Loucy (cell line): ENCODE results near the gene MRPS27.

ENCODE experiments used
- H2AFZ ChIP-seq: fragments of 200-600 bp; sonication (generic); 2 replicates; pipeline ENCODE4 v1.6.0; 2016; ENCODE audit warnings: antibody characterized with exemption, mild to moderate bottlenecking, low read length, moderate library complexity
- H3F3A ChIP-seq: fragments of 200-600 bp; 2 replicates; pipeline ENCODE4 v1.6.0; 2016; ENCODE audit warnings: antibody characterized with exemption, low read depth, mild to moderate bottlenecking
- H3K27me3 ChIP-seq: fragments of 200-600 bp; sonication (generic); 2 replicates; pipeline ENCODE4 v1.6.1; 2014; ENCODE audit warnings: low read length, mild to moderate bottlenecking; ENCODE audit not compliant: insufficient read depth, poor library complexity, severe bottlenecking
- H3K36me3 ChIP-seq: fragments of 200-600 bp; sonication (generic); 2 replicates; pipeline ENCODE4 v1.6.1; 2016; ENCODE audit warnings: low read length; ENCODE audit not compliant: insufficient read depth
- H3K4me1 ChIP-seq: fragments of 200-600 bp; sonication (generic); 2 replicates; pipeline ENCODE4 v1.5.1; 2014; ENCODE audit warnings: low read length, mild to moderate bottlenecking; ENCODE audit not compliant: insufficient read depth, poor library complexity, severe bottlenecking
- H3K4me2 ChIP-seq: fragments of 200-600 bp; sonication (generic); 2 replicates; pipeline ENCODE4 v1.6.0; 2014; ENCODE audit warnings: antibody characterized with exemption, low read length, low read depth, mild to moderate bottlenecking; ENCODE audit not compliant: poor library complexity, severe bottlenecking
- H3K4me3 ChIP-seq: fragments of 200-600 bp; sonication (generic); 2 replicates; pipeline ENCODE4 v1.5.1; 2014; ENCODE audit warnings: low read length, mild to moderate bottlenecking, mixed read lengths; ENCODE audit not compliant: poor library complexity, severe bottlenecking
- H3K79me2 ChIP-seq: fragments of 200-600 bp; sonication (generic); 2 replicates; pipeline ENCODE4 v1.6.1; 2014; ENCODE audit warnings: low read length; ENCODE audit not compliant: insufficient read depth
- H3K9ac ChIP-seq: fragments of 200-600 bp; sonication (generic); 2 replicates; pipeline ENCODE4 v1.6.0; 2014; ENCODE audit warnings: mild to moderate bottlenecking, low read depth, low read length, moderate library complexity; ENCODE audit not compliant: poor library complexity, severe bottlenecking
- H3K9me2 ChIP-seq: fragments of 200-600 bp; sonication (generic); replicated peaks from 2 replicates; pipeline ENCODE4 v1.6.1; 2016; ENCODE audit warnings: low read depth, low read length, mixed read lengths
- H3K9me3 ChIP-seq: fragments of 200-600 bp; sonication (generic); 2 replicates; pipeline ENCODE4 v1.6.1; 2014; ENCODE audit warnings: mild to moderate bottlenecking, antibody characterized with exemption, low read length, low read depth; ENCODE audit not compliant: insufficient read depth
- H4K20me1 ChIP-seq: fragments of 200-600 bp; sonication (generic); 2 replicates; pipeline ENCODE4 v1.6.0; 2014; ENCODE audit warnings: antibody characterized with exemption, low read length, mild to moderate bottlenecking; ENCODE audit not compliant: insufficient read depth, poor library complexity, severe bottlenecking
- EZH2phosphoT487 ChIP-seq: fragments of 200-600 bp; IDR thresholded peaks from 2 replicates; pipeline ENCODE4 v1.6.1; 2018; ENCODE audit warnings: antibody characterized with exemption, mild to moderate bottlenecking, moderate library complexity, borderline replicate concordance
- TF ChIP-seq, protein P1 (sequence below): fragments of 200-600 bp; sonication (generic); conservative IDR thresholded peaks from 2 replicates; pipeline ENCODE4 v1.5.1; 2014; ENCODE audit warnings: mild to moderate bottlenecking, antibody characterized with exemption, low read length

Gene MRPS27

DNA sequence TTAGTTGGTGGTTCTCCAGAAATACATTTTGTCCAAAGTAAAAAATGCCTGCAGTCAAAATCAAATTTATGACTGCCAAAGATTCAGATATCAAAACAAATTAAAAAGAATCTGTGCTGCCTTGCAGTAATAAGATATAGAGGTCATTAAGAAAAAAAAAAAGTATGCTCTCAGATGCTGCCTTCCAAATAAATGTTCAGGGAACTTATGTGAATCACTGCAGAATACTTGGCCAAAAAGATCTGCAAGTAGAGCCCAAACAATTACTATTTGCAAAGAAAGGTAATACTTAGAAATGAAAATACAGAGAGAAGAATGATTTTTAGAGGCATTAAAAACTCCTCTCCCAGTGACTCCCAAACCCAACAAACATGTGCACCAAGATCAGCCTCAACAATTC lies 52.4 kb downstream of the MRPS27 start:
- Histone ChIP-seq H3K79me2 (peaks cover 10% of the 10 kb centered on the region), H3K9me2 (no peaks in the 10 kb centered on the region), H3K36me3 (no peaks in the 10 kb centered on the region), H3K4me3 (no peak overlapping the region), H3K9ac (no peak overlapping the region), H3K9me3 (no peaks in the 10 kb centered on the region), H4K20me1 (no peaks in the 10 kb centered on the region), H3K27me3 (no peaks in the 10 kb centered on the region), H3K4me2 (no peak overlapping the region), H2AFZ (no peak overlapping the region), H3F3A (no peaks in the 10 kb centered on the region), H3K4me1 (peaks cover 12% of the 10 kb centered on the region)
- TF ChIP-seq, protein P1, sequence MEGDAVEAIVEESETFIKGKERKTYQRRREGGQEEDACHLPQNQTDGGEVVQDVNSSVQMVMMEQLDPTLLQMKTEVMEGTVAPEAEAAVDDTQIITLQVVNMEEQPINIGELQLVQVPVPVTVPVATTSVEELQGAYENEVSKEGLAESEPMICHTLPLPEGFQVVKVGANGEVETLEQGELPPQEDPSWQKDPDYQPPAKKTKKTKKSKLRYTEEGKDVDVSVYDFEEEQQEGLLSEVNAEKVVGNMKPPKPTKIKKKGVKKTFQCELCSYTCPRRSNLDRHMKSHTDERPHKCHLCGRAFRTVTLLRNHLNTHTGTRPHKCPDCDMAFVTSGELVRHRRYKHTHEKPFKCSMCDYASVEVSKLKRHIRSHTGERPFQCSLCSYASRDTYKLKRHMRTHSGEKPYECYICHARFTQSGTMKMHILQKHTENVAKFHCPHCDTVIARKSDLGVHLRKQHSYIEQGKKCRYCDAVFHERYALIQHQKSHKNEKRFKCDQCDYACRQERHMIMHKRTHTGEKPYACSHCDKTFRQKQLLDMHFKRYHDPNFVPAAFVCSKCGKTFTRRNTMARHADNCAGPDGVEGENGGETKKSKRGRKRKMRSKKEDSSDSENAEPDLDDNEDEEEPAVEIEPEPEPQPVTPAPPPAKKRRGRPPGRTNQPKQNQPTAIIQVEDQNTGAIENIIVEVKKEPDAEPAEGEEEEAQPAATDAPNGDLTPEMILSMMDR: no peak
- no peak for TF ChIP-seq EZH2phosphoT487

DNA sequence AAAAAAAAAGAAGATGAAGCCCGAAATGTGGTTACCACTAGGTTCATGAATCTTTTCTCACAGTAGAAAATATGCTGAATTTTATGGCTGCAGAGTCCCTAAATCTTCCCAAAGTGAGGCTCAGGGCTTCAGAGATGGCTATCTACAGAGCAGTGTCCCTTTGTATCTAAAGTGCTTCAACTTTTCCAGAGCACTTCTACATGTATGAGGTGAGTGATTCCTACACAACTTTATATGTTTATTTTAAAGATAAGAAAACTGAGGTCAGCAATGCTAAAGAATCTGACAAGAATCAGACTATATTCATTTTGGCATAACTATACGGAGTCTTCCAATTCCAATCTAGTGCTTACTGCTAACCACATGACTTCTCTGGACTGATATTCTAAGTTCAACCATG lies 53.2 kb downstream of the MRPS27 start:
- no peak overlapping the region for H3K4me2 ChIP-seq
- H3K9ac ChIP-seq: no peak overlapping the region
- H3K9me3 ChIP-seq: no peaks in the 10 kb centered on the region
- no peaks in the 10 kb centered on the region for H3K36me3 ChIP-seq
- no peaks in the 10 kb centered on the region for H4K20me1 ChIP-seq
- no peak overlapping the region for H3K4me3 ChIP-seq
- H2AFZ ChIP-seq: no peak overlapping the region
- peaks cover 5% of the 10 kb centered on the region for H3K79me2 ChIP-seq
- H3F3A ChIP-seq: no peaks in the 10 kb centered on the region
- TF ChIP-seq EZH2phosphoT487: no peak
- TF ChIP-seq, protein P1: no peak
- H3K4me1 ChIP-seq: peaks cover 12% of the 10 kb centered on the region
- H3K9me2 ChIP-seq: no peaks in the 10 kb centered on the region
- H3K27me3 ChIP-seq: no peaks in the 10 kb centered on the region

GRCh38 chr5:72265032-72265877 lies 54.8 kb downstream of the MRPS27 start:
- Histone ChIP-seq H3K4me1 (peaks cover 7% of the 10 kb centered on the region), H3K9me2 (no peaks in the 10 kb centered on the region), H3K9me3 (no peaks in the 10 kb centered on the region), H3K36me3 (no peaks in the 10 kb centered on the region), H3K79me2 (peaks cover 5% of the 10 kb centered on the region), H3K9ac (no peak overlapping the region), H4K20me1 (no peaks in the 10 kb centered on the region), H3K4me3 (no peak overlapping the region), H3K27me3 (no peaks in the 10 kb centered on the region), H3K4me2 (no peak overlapping the region), H3F3A (no peaks in the 10 kb centered on the region), H2AFZ (no peak overlapping the region)
- TF ChIP-seq EZH2phosphoT487: no peak
- TF ChIP-seq, protein P1: no peak
